Measurements from ENCODE around the gene EIF3L. TPM values are rescaled to one million over a fixed set of nuclear protein-coding genes. Genes with fewer than 3 reads are reported as not detected.

Gene EIF3L
- total and polyA plus RNA-seq, 2 of the 8 experiments (the other 6 are each of a cell fraction or from before 2014, with no cell fraction given), result 639 to 886 TPM

DNA sequence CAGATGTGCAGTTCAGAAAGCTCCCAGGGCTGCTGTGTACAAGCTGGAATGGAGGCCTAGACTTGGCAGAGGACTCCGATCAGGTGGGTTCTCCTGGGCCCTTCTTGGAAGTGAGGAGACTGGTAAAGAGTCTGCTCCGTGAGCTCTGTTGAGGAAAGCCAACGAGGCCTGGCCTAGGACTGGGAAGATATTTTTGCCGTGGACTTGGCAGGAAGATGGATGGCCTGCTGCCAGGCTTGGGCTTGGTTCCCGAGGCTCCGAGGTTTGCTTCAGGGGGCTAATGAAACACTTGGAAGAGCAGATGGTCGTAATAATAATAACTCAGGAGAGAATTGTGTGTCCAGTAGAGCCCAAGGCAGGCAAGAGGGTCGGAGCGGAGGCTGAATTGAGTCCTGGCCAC, 22.2 kb upstream of the EIF3L start:
- H2AFZ ChIP-seq (ENCODE audit: low read length), result no peak overlapping the region
- peaks cover 8% of the 10 kb centered on the region for H3K23me2 ChIP-seq (ENCODE audit: low read depth, low read length)
- no peaks in the 10 kb centered on the region for H3K79me2 ChIP-seq (ENCODE audit: control insufficient read depth in 1 of 2, insufficient read depth in 2 of 2, low read length in 2 of 2)
- no peak for TF ChIP-seq EGR1 (IDR thresholded peaks at IDR 0.05; ENCODE audit: borderline replicate concordance, low read depth, low read length)
- TF ChIP-seq ZNF274 (IDR thresholded peaks at IDR 0.05; ENCODE audit: borderline replicate concordance, extremely low read depth, low read length), result no peak
- TF ChIP-seq TEAD4 (IDR thresholded peaks at IDR 0.05; ENCODE audit: low read depth, low read length), result no peak
- TF ChIP-seq NRF1 (IDR thresholded peaks at IDR 0.05; ENCODE audit: low read depth, low read length), result no peak
- TF ChIP-seq SP4 (IDR thresholded peaks at IDR 0.05; ENCODE audit: low read length), result no peak
- TF ChIP-seq TAF7 (optimal IDR thresholded peaks at IDR 0.05; ENCODE audit: borderline replicate concordance, low read depth, low read length), result no peak
- H3K4ac ChIP-seq (replicated peaks; ENCODE audit: insufficient read length, low read depth, low read length), result no peak overlapping the region
- ChIA-PET POLR2A (ENCODE audit: partially characterized antibody) (interaction anchor here (1.7 kb wide), 2 partner anchors 8 to 9 kb away, joined by 5 to 7 read pairs; no protein-coding TSS in a partner anchor), CTCF (ENCODE audit: partially characterized antibody) (interaction anchor here (0.7 to 3.4 kb wide), 6 partner anchors 7 to 1418 kb away, joined by 3 to 15 read pairs (median 8); partner anchors contain the start of genes ANKRD54 and PDGFB)
- 87% methylated on average over 9 of the region's 9 CpGs; no CpG with 5 or more reads in 1 of the 2 experiments for WGBS, 2 experiments (ENCODE audit: extremely low coverage in 1 of 2, insufficient coverage in 1 of 2, insufficient read length in 1 of 2, insufficient replicate concordance in 2 of 2, low coverage in 1 of 2, low lambda C conversion rate in 2 of 2, missing lambda C conversion rate in 1 of 2)
- no peak overlapping the region for H2BK12ac ChIP-seq (ENCODE audit: low read depth, low read length)
- H4K20me1 ChIP-seq (replicated peaks in 1 of 2; ENCODE audit: control insufficient read depth in 1 of 2, insufficient read depth in 2 of 2, low read length in 2 of 2), result peaks cover 0 to 2% of the 10 kb centered on the region in 2 experiments
- no peak for DNase-seq (ENCODE audit: low read depth in 1 of 2, low spot score in 2 of 2)
- no peak overlapping the region for H3K23ac ChIP-seq (ENCODE audit: insufficient read length)
- no peak overlapping the region for H3K14ac ChIP-seq (ENCODE audit: insufficient read length)
- no peak overlapping the region for H3K27ac ChIP-seq (ENCODE audit: low read depth, low read length)
- no peak overlapping the region for H2AK5ac ChIP-seq (ENCODE audit: low read depth, low read length)
- H2BK5ac ChIP-seq (ENCODE audit: low read depth, low read length), result no peak overlapping the region
- H3K56ac ChIP-seq (replicated peaks; ENCODE audit: insufficient read length, low read depth, low read length), result no peak overlapping the region
- H3K9me3 ChIP-seq (ENCODE audit: insufficient read depth in 2 of 2, low read depth in 1 of 2, low read length in 1 of 2), result no peaks in the 10 kb centered on the region
- H3K36me3 ChIP-seq (ENCODE audit: control insufficient read depth in 2 of 4, insufficient read depth in 4 of 4, low read length in 3 of 4), result peaks cover 2 to 10% (median 6%) of the 10 kb centered on the region in 4 experiments; a peak in 4 of 8 replicates
- H2BK120ac ChIP-seq (replicated peaks; ENCODE audit: low read depth, low read length), result no peak overlapping the region
- H4K91ac ChIP-seq (replicated peaks; ENCODE audit: insufficient read length, low read length), result no peak overlapping the region
- peaks cover 8 to 24% (median 20%) of the 10 kb centered on the region in 4 experiments for H3K27me3 ChIP-seq (replicated peaks in 1 of 4; ENCODE audit: control insufficient read depth in 3 of 4, extremely low read depth in 1 of 4, insufficient read depth in 3 of 4, low read length in 3 of 4)
- no peak overlapping the region for H3K4me3 ChIP-seq (ENCODE audit: extremely low read depth in 1 of 4, insufficient read depth in 2 of 4, low read depth in 3 of 4, low read length in 4 of 4)
- no peak overlapping the region; a peak in 1 of 7 replicates for H3K9ac ChIP-seq (replicated peaks in 1 of 4; ENCODE audit: extremely low read depth in 1 of 4, low read depth in 3 of 4, low read length in 3 of 4)
- H3K4me2 ChIP-seq (ENCODE audit: insufficient read depth in 1 of 2, low read depth in 2 of 2, low read length in 2 of 2), result no peak overlapping the region
- H3K79me1 ChIP-seq (ENCODE audit: low read depth, low read length), result no peaks in the 10 kb centered on the region
- no peak overlapping the region for H2BK15ac ChIP-seq (ENCODE audit: low read length)
- H3K18ac ChIP-seq (ENCODE audit: extremely low read depth, low read length), result no peak overlapping the region
- peaks cover 5 to 23% (median 15%) of the 10 kb centered on the region in 4 experiments for H3K4me1 ChIP-seq (replicated peaks in 1 of 4; ENCODE audit: control insufficient read depth in 3 of 4, insufficient read depth in 4 of 4, low read length in 3 of 4)
- H2BK20ac ChIP-seq (ENCODE audit: low read length), result no peak overlapping the region
- no peak overlapping the region; the same call in 1 of the 2 replicates for H4K8ac ChIP-seq (ENCODE audit: extremely low read depth, insufficient read depth, low read length)
- H4K5ac ChIP-seq (ENCODE audit: insufficient read length, low read depth, low read length), result no peak overlapping the region
- no peak for FAIRE-seq
